Measurements from ENCODE around the gene ADAM22.

The ADAM22 gene

DNA sequence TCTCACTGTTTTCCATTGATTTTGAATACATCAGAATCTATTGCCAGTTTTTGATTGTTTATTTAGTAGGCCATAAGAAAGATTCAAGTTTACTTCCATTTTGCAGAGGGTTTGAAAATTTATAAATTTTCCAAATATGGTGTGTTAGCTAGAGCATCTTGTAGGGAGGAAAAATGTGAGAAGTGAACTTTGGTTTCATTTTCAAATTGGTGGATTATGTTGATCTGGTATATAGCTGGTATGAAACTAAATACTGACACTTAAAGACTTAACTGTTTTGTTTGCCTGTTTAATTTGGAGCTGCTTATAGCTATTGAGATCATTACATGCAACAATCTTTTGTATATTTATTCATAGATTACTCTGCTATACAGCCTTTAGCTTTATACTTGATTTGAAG lies 108.1 kb downstream of the ADAM22 start:
- no peak for DNase-seq (ENCODE audit: low read depth)

DNA sequence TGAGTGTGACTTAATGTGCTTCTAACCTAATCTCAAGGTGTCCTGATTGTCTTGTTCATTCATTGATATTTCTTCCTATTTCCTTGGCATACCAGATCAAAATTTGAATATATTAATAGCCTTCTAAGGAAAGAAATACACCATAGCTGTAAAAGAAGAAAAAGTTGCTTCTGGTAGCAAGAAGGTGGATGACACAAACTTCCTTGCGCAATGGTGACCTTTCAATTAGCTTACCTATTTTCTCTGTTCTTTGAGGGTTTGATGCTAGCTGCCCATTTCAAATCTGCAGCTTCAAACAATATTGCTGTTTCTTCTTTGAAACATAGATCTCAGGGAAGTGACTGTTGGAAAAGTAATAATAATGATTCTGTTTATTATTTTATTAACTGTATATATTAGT lies 108.8 kb downstream of the ADAM22 start:
- DNase-seq (ENCODE audit: low read depth): no peak

DNA sequence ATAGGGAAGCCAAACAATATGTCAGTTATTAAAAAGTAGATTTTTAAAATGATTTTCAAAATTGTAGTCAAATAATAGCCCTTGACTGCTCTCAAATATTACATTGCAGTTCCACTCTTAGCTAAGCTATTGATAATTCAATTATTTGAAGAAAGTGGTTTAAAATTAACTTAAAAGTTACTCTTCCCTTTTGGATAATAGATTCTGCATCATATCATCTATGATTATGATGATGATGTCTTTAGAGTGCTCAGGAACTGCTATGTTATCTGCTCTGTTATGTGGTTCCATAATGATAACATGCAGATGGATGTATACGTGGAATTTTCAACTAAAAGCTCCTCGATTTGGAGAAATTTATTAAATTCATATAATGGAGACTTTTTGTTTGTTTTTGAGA lies 110.0 kb downstream of the ADAM22 start:
- DNase-seq (ENCODE audit: low read depth): no peak

DNA sequence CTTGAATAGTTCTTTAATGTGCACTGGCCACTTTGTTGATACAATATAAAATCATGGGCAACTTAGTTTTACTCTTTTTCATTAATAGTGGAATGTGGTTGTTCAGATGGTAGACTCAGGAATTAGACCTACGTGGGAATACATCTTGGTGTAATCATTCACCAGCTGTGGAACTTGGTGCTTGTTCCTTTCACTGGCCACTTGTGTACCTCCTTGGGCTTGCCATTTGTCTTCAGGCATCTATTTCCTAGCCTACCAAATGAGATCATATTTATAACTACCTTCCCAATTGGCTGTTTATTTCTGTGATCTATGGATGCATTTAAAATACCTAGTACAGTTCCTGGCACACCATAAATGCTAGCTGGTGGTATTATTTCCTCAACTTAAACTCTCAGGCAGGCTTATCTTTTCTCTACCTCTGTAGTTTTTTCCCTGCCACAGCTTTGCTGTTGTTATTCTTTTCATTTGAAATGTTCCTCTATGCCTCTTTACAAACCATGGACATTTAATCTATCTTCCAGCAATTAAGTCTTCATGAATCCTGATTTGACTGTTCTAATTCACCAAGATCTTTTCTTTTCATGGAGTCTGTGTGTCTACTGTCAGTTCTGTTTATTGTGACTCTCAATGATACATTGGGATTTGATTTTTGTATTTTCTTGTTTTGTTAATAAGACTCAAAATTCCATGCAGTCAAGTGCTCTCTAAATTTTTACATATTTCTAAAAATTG lies 113.0 kb downstream of the ADAM22 start:
- DNase-seq (ENCODE audit: low read depth): no peak

DNA sequence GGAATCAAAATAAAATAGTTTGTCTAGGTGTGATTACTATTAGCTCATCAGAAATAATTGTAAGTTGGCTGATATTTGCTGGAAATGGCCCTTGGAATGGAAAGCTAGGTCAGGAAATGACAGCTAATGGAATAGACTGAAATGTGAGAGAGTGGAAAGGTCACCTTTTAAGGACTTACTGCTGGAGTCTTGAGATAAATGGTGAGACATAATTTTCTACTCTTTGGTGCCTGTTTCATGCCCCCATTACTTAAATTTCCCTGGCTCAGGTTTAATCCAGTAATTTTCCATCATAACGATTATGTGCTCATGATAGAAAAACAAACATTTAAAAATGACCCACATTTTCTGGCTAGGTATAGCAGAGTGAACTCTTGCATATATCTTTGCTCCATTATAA lies 123.6 kb downstream of the ADAM22 start:
- no peak for DNase-seq (ENCODE audit: low read depth)

DNA sequence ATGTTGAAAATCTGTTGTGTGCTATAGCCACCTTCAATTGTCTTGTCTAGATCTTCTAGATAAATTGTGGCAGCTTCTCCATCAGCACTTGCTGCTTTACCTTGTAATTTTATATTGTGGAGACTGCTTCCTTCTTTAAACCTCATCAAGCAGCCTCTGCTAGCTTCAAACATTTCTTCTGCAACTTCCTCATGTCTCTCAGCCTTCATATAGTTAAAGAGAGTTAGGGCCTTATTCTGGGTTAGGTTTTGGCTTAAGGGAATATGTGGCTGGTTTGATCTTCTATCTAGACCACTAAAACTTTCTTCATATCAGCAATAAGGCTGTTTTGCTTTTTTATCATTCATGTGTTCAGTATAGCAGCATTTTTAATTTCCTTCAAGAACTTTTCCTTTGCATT lies 128.2 kb downstream of the ADAM22 start:
- no peak for DNase-seq (ENCODE audit: low read depth)

DNA sequence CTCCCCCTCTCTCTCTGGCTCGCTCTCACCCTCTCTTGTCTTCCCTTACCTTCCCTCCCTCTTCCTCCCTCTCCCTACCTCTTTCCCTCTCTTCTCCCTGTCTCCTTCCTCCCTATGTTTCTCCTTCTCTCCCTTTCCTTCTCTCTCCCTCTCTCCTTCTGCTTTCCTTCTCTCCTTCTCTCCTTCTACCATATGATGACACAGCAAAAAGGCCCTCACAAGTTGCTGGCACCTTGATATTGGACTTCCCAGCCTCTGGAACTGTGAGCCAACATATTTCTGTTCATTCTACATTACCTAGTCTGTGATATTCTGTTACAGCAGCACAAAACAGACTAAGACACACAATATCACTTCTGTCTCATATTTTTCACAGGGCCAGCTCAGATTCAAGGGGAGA lies 135.0 kb downstream of the ADAM22 start:
- DNase-seq (ENCODE audit: low read depth): no peak

DNA sequence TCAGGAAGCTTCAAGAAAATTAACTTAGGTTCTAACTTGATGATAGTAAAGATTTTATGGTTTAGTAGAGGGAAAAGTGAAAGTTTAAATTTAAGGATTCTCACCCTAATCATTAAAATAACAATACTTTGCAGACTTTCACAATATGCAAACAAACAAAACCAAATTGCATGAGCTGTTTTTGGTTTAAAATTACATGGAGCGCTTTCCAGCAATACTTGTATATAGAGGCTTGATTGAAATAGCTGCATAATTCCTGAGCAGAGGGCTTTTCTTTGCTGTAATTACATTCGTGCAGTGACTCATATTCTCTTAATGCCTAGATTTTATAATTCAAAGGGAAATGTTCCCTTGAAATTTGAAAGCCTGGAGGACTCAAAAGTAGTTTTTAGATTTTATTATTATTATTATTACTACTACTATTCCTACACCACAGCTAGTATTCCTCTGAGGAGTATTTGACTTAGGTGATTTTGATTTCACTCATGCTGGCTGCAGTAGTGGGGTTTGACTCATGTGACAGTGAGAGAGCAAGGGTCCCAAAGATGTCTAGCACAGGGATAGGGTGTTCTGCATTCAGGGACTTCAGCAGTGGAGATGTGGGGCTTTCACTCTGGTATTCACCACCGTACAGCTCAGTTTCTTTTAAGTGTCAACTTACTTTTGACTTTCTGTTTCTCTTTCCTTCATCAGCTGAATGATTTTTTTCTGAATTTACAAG lies 138.1 kb downstream of the ADAM22 start:
- no peak for DNase-seq (ENCODE audit: low read depth)

DNA sequence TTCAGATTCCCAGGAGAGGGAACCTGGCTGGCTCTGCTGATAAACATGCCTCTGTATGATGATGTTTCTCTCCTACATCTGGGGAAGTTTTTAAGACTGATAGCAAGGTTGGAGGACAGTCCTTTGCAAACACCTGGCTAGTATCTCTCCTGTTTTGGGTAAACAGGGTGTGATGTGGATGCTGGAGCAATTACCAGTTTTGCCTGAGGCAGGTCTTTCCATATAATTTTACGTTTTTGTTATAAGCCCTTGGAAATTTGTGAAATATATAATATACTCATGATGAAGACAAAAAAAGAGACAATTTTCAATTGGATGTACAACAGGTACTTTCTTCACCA lies 138.6 kb downstream of the ADAM22 start:
- no peak for DNase-seq (ENCODE audit: low read depth)

DNA sequence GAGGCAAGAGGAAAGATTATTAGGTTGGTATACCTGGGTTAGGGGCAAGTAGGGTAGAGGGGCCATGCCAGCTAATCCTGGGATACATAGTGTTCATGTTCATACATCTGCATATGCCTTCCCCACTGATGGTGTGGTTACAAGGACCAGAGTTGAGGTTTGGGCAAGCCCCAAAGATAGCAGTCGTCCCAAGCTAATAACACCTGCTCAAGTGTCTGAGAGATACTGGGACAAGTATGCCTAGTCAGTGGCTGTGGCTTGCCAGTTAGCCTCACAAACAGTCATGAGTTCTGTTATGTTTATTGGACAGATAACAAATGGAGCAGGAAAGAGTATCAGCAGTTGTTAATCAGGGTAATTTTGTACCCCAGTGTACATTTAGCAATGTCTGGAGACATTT lies 139.6 kb downstream of the ADAM22 start:
- DNase-seq (ENCODE audit: low read depth): no peak

DNA sequence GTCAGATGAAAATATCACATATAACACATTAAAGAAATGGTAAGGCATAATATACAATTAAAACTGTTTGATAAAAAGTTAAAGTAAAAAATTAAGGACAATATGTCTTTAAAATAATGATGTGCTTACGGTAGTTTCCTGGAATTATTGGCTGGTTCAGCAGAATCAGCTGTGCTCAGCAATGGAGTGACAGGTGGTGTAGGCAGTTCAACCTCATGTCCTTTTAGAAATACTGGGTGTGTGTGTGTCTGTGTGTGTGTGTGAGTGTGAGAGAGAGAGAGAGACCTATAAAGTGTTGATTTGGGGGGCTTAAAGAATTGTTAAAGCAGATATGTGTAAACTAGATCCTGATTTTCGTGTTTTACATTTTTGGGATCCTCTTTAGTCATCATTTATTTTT lies 141.2 kb downstream of the ADAM22 start:
- no peak for DNase-seq (ENCODE audit: low read depth)

DNA sequence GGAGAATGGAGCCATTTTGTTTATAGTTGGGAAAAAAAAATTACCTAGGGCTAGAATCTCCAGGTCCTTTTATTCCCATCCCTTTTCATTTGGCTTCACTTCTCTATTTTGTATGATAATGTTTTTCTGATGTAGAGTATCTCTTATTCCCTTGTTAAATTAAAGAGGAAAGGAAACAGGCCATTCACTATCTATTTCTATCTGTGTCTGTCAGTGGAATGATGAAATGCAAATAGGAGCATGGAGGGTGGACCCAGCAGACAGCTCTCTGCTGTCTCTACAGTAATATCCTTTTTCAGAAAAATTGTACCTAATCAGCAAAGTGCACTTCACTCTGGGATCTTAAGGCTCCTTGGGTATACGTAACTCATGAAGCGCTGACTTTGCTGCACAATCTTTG lies 149.8 kb downstream of the ADAM22 start:
- no peak for DNase-seq (ENCODE audit: low read depth)

DNA sequence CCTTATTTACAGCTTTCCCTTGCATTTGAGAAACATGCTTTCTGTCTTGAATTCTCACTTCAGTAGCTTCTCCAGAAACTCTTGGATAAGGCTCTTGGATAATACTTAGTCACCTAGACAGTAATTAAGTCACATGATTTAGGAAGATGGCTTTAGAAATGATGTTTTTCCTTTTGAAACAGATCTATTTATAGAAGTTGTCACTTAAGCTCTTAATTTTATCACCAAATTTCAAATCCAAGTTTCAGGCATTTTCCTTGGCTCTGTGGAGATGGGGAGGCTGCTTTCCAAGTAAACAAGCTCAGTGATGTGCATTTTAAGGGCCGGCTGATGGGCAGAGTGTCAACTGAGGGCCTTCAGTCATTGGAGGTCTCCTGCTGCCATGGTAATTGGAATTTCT lies 155.5 kb downstream of the ADAM22 start:
- DNase-seq (ENCODE audit: low read depth): no peak

DNA sequence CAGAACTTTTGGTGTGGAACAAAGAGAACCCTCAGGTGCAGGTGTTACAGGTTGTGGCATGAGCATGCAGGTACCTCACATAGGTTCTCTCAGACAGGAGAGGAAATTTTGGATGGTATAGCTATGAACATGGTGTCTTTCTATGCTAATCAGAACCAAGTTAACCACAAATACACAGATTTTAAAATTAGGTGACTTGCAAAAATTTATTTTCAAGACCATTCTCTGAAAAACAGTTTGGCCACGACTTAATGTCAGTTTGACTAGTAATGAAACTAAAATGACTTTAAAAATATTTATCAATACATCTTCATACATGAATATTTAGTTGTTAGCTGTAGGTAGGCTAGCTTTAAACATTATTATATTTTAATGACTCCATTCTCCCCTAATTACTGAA lies 156.2 kb downstream of the ADAM22 start:
- DNase-seq (ENCODE audit: low read depth): no peak

DNA sequence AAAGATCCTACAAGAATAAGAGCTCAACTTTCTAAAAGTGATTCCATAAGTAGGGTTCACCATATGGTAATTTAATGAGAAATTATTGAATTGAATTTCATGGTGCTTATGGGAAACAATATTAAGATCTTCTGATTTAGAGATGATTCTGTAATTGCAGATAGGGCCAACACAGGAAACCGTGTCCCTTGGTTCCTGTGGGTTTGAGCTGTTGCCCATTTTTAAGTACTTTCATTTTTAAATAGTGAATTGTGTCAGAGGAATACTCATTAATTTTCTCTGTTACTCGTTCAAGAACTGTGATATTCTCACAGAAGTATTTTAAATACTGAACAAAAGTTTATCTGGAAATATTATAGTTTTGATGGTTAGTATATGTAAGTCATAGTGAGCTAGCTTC lies 156.6 kb downstream of the ADAM22 start:
- no peak for DNase-seq (ENCODE audit: low read depth)

DNA sequence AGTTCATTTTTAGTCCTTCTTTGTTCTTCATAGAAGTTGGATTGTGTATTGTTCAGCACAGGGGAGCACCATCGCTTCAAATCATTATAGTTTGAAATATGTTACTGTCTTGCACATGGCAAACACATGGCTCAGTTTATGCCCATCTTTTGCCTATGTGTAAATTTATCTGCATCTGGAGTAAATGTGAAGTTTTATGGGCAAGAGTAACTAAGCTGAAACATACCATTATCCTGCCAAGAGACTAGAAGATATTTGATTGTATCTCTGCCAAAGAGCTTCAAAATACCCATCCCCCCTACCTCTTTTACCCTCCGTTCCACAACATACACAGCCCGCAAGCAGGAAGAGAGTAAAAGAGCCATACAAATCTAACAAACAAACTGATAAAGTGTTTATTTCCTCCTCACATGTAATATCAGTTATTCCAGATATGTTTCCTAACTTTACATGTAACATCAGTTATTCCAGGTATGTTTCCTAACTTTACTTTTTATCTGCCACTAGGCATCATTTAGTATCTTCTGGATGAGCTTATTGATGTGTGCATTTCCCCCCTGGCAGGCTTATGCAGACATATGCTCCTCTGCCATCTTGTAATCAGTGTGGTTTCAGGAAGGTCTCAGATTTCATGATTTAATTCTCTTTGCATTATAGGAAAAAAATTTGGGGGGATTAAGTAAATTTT lies 158.1 kb downstream of the ADAM22 start:
- no peak for DNase-seq (ENCODE audit: low read depth)

DNA sequence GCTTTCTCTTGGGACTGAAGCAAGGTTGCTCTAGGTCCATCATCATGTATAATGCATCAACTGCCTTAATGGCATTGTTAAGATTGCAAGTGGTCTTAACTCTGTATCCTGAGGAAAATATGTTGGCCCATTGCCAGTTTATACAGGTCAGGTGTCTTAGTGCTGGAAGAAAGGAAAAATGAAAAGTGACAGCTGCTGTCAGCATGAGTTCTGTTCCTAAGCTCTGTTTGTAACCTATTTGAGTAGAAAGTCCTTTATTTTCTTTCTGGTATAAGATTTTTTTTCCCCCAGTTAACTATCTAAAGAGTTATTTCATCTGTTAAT lies 158.6 kb downstream of the ADAM22 start:
- DNase-seq (ENCODE audit: low read depth): no peak

DNA sequence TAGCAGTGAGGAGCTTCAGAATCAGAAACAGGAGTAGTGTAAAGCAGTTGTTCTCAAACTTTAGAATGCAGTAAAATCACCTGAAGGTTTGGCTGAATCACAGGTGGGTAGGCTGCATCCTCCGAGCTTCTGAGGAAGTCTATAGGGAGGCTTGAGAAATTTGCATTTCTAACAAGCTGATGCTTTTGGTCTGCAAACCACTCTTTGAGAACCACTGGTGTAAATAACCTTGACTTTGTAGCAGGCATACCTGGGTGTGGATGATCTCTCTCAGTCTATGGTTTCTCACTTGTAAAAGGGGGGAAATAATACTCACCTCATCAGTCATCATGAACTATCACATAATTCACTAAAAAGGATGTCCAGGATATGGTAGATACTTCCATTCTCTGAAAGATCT lies 167.7 kb downstream of the ADAM22 start:
- no peak for DNase-seq (ENCODE audit: low read depth)

DNA sequence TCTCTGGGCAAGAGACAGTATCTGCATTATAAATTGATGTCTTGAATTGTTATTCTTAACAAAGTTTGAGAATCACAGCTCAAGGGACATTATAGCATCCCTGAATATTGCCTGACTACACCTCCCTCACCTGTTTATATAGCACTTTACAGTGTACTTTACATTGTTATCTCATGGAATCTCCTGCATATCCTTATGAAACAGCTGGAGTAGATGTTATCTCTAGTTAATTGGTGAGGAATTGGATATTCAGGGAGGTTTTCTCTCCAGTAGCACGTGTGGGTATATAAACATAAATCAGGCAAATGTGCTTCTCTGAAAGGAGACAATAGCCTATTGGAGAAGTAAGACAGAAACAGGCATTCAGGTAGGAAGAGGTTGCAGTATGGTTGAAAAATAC lies 168.6 kb downstream of the ADAM22 start:
- no peak for DNase-seq (ENCODE audit: low read depth)

DNA sequence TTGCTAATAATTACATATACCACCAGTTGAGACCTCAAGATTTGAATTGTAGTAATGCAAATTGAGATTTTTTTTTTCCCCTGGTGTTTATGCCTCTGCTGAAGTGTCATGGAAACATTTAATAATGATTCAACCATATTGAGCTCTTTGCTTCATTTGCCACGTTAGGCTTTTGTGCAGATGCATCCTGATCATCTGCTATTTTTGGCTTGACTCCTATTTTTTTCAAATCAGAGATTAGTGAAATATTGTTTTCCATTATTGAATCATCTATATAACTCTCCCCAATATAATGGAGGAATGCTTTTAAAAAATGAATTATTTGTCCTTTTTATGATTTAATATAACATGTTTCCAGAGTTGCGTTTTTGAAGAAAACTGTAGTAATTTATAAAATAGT lies 170.7 kb downstream of the ADAM22 start:
- DNase-seq (ENCODE audit: low read depth): no peak

DNA sequence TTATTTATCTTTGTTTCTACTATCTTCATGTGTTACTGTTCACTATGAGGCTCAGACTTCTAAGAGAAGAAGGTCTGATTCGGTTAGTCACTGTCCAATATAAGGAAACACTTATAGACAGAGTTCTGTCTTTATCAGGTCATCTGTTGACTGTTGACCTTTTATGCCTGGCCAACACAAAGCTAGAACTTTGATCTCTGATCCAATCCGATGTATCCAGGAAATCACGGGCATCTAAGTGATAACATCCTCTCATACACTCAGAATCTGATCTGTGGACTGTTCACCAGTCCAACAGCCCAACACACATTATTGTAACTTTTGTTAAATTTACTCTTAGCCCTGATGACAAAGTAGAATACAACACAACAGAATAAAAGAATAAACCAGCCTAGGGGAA lies 171.2 kb downstream of the ADAM22 start:
- DNase-seq (ENCODE audit: low read depth): no peak

DNA sequence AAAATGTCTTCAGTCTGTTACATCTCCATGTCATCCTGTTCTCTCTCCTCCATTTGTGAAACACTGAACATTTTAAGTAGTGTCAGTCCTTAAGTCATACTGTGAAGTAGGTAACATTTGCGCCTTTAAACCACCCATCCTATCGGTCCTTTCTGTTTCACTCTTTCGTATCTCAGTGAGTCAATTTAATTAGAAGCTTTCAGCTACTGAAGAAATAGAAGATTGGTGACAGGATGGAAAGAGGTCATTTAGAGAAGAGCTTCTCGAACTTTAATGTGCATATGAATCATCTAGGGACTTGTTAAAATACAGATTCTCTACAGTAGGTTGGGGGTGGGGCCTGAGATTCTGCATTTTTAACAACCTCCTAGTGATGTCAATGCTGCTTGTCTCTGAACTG lies 172.4 kb downstream of the ADAM22 start:
- no peak for DNase-seq (ENCODE audit: low read depth)

DNA sequence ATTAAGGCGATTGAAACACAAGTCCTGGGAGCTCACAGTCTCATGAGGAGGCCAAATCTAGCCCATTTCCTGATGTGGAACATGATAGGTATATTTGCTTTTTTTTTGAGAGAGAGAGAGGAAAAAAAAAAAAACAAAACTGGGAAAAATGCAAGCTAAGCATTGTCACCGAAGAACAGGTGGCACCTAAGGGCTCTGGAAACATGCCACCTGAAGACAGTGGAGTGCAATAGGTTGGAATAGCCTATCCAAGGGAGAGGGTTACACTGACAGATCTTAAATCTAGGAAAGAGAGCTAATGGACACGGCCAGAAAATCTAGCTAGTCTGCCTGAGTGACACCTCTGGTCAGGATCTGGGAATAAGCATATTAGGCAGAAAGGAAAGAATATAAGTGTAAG lies 175.6 kb downstream of the ADAM22 start:
- no peak for DNase-seq (ENCODE audit: low read depth)

Measured in activated gamma-delta T cell treated with anti-CD3 and anti-CD28 coated beads, Interleukin-2, amount 50 U/mL, for 16 hours (primary cell).